OCI-LY1 (cell line): Measurements from ENCODE around the gene CETP.

Source experiments
- H2AFZ ChIP-seq: fragments of 200-600 bp; sonication (generic), shearing (Covaris generic); 2 replicates; pipeline ENCODE4 v1.6.0; 2014; ENCODE audit warnings: antibody characterized with exemption, mild to moderate bottlenecking, low read length
- H3F3A ChIP-seq: fragments of 200-600 bp; sonication (generic), shearing (Covaris generic); 2 replicates; pipeline ENCODE4 v1.6.0; 2014; ENCODE audit warnings: mild to moderate bottlenecking, antibody characterized with exemption, low read length, moderate library complexity; ENCODE audit not compliant: insufficient read depth
- H3K27ac ChIP-seq: fragments of 200-600 bp; sonication (generic); 2 replicates; pipeline ENCODE4 v1.5.1; 2014; ENCODE audit warnings: low read length, mixed run types, mild to moderate bottlenecking, low read depth; ENCODE audit not compliant: poor library complexity, severe bottlenecking
- H3K27me3 ChIP-seq: fragments of 200-600 bp; sonication (generic); 2 replicates; pipeline ENCODE4 v1.6.0; 2014; ENCODE audit warnings: antibody characterized with exemption, mild to moderate bottlenecking, low read length, moderate library complexity; ENCODE audit not compliant: insufficient read depth
- H3K36me3 ChIP-seq: fragments of 200-600 bp; sonication (generic); 2 replicates; pipeline ENCODE4 v1.6.1; 2014; ENCODE audit warnings: mild to moderate bottlenecking, antibody characterized with exemption, low read length, moderate library complexity, mixed read lengths; ENCODE audit not compliant: insufficient read depth
- H3K4me1 ChIP-seq: fragments of 200-600 bp; sonication (generic); 2 replicates; pipeline ENCODE4 v1.5.1; 2014; ENCODE audit warnings: mild to moderate bottlenecking, low read length, moderate library complexity; ENCODE audit not compliant: insufficient read depth, severe bottlenecking
- H3K4me2 ChIP-seq: fragments of 200-600 bp; sonication (generic), shearing (Covaris generic); 2 replicates; pipeline ENCODE4 v1.6.1; 2014; ENCODE audit warnings: low read length
- H3K4me3 ChIP-seq: fragments of 200-600 bp; sonication (generic); 2 replicates; pipeline ENCODE4 v1.5.1; 2014; ENCODE audit warnings: low read length, low read depth, mild to moderate bottlenecking, mixed read lengths; ENCODE audit not compliant: poor library complexity, severe bottlenecking
- H3K79me2 ChIP-seq: fragments of 200-600 bp; shearing (Covaris generic); 2 replicates; pipeline ENCODE4 v1.6.1; 2016; ENCODE audit warnings: mixed run types, low read length, mixed read lengths; ENCODE audit not compliant: insufficient read depth
- H3K9ac ChIP-seq: fragments of 200-600 bp; sonication (generic), shearing (Covaris generic); 2 replicates; pipeline ENCODE4 v1.6.1; 2014; ENCODE audit warnings: mild to moderate bottlenecking, low read length, mixed read lengths
- H3K9me2 ChIP-seq: fragments of 200-600 bp; sonication (generic), shearing (Covaris generic); 2 replicates; pipeline ENCODE4 v1.6.1; 2014; ENCODE audit warnings: low read depth, mild to moderate bottlenecking, low read length, mixed read lengths
- H3K9me3 ChIP-seq: fragments of 200-600 bp; shearing (Covaris generic); 2 replicates; pipeline ENCODE4 v1.6.1; 2014; ENCODE audit warnings: low read length, mixed read lengths
- H4K20me1 ChIP-seq: fragments of 200-600 bp; sonication (generic), shearing (Covaris generic); 2 replicates; pipeline ENCODE4 v1.6.0; 2016; ENCODE audit warnings: mild to moderate bottlenecking, low read length; ENCODE audit not compliant: insufficient read depth
- CTCF ChIP-seq: fragments of 200-600 bp; sonication (generic), shearing (Covaris generic); IDR thresholded peaks from 2 replicates; pipeline ENCODE4 v1.5.1; 2017; ENCODE audit warnings: mild to moderate bottlenecking, antibody characterized with exemption, low read length, moderate library complexity, mixed read lengths
- EZH2 ChIP-seq: fragments of 200-600 bp; sonication (generic), shearing (Covaris generic); IDR thresholded peaks from 2 replicates; pipeline ENCODE4 v1.8.0; 2017; ENCODE audit warnings: borderline replicate concordance, mixed run types, mild to moderate bottlenecking, antibody characterized with exemption, low read length, moderate library complexity, mixed read lengths

CETP gene

GRCh38 chr16:56997264-56997663 is 35.5 kb downstream of the CETP start:
- Histone ChIP-seq H3K9me2 (no peaks in the 10 kb centered on the region), H3K36me3 (no peaks in the 10 kb centered on the region), H3K4me3 (no peak overlapping the region), H3K4me1 (no peaks in the 10 kb centered on the region), H3F3A (no peaks in the 10 kb centered on the region), H2AFZ (no peak overlapping the region), H3K27ac (no peak overlapping the region), H3K79me2 (no peaks in the 10 kb centered on the region), H3K9me3 (no peaks in the 10 kb centered on the region), H3K27me3 (no peaks in the 10 kb centered on the region), H3K4me2 (no peak overlapping the region), H4K20me1 (no peaks in the 10 kb centered on the region), H3K9ac (no peak overlapping the region)
- TF ChIP-seq EZH2 (no peak), CTCF (no peak)

- Histone ChIP-seq H3K9ac (no peak overlapping the region), H3K9me2 (no peaks in the 10 kb centered on the region), H3F3A (no peaks in the 10 kb centered on the region), H3K27me3 (no peaks in the 10 kb centered on the region; the same call in 1 of the 2 replicates), H3K79me2 (no peaks in the 10 kb centered on the region), H3K4me2 (no peak overlapping the region), H4K20me1 (no peaks in the 10 kb centered on the region), H3K9me3 (no peaks in the 10 kb centered on the region), H2AFZ (no peak overlapping the region), H3K36me3 (no peaks in the 10 kb centered on the region), H3K27ac (no peak overlapping the region), H3K4me3 (no peak overlapping the region), H3K4me1 (no peaks in the 10 kb centered on the region)
- TF ChIP-seq CTCF (no peak), EZH2 (no peak)
Measured at GRCh38 chr16:56997931-56998330, 36.2 kb downstream of the CETP start.

- Histone ChIP-seq H3K4me2 (no peak overlapping the region), H3K4me3 (no peak overlapping the region), H3K4me1 (peaks cover under 1% of the 10 kb centered on the region), H4K20me1 (no peaks in the 10 kb centered on the region), H3K9me3 (no peaks in the 10 kb centered on the region), H3F3A (no peaks in the 10 kb centered on the region), H3K27me3 (no peaks in the 10 kb centered on the region; the same call in 1 of the 2 replicates), H3K36me3 (no peaks in the 10 kb centered on the region), H2AFZ (no peak overlapping the region), H3K9ac (no peak overlapping the region), H3K79me2 (no peaks in the 10 kb centered on the region), H3K9me2 (no peaks in the 10 kb centered on the region), H3K27ac (no peak overlapping the region)
- TF ChIP-seq EZH2 (no peak), CTCF (no peak)
Measured at GRCh38 chr16:56998352-56998751, 36.6 kb downstream of the CETP start.
